A549 (cell line): Measurements from ENCODE around the gene PCDH9. TPM values are rescaled to one million over a fixed set of nuclear protein-coding genes. Genes with fewer than 3 reads are reported as not detected.

ENCODE experiments used
- ATAC-seq, 2 experiments: fragments of 200-7000 bp in 1 of 2; fragments of >200 bp in 1 of 2; cut with Nextera tagmentation in 1 of 2; cut with Tn5 transposase in 1 of 2; 3 replicates each; pipeline versions ENCODE4 v1.8.0 to v1.9.1; 2018 to 2020; ENCODE audit warnings: mild to moderate bottlenecking in 1 of 2, moderate library complexity in 1 of 2
- CTCF ChIA-PET: fragments of 300-600 bp; sonication (Branson Sonifier 250); formaldehyde crosslinking; extraction: SDS; loops from one replicate; lab custom pipeline; 2021; ENCODE audit warnings: antibody characterized with exemption, inconsistent platforms; lab: Yijun Ruan, JAX
- POLR2A ChIA-PET: fragments of 350-600 bp; formaldehyde crosslinking; extraction: SDS; loops from one replicate; lab custom pipeline; 2021; ENCODE audit warnings: antibody characterized with exemption, inconsistent platforms; lab: Yijun Ruan, JAX
- DNase-seq, 2 experiments: peaks; one replicate each; pipeline versions ENCODE4 v3.0.0 to v3.0.0-alpha.2; 2011 to 2016; ENCODE audit warnings: low read depth in 1 of 2, low spot score in 1 of 2
- FAIRE-seq: peaks from 2 replicates; lab custom pipeline; 2011; peaks lifted over from hg19 to GRCh38; lab: Jason Lieb, UNC
- H3K27ac ChIP-seq, 2 experiments: fragments of >200 bp; sonication (Bioruptor Twin); formaldehyde crosslinking; 3 replicates each; pipeline ENCODE4 v1.5.1; 2016 to 2017
- H3K4me1 ChIP-seq: fragments of >200 bp; sonication (Bioruptor Twin); formaldehyde crosslinking; 3 replicates; pipeline ENCODE4 v1.6.1; 2016
- H3K4me2 ChIP-seq: fragments of >200 bp; sonication (Bioruptor Twin); formaldehyde crosslinking; 3 replicates; pipeline ENCODE4 v1.6.1; 2016
- H3K4me3 ChIP-seq: fragments of >200 bp; sonication (Bioruptor Twin); formaldehyde crosslinking; 3 replicates; pipeline ENCODE4 v1.5.1; 2016
- H3K9me3 ChIP-seq: fragments of >200 bp; sonication (Bioruptor Twin); formaldehyde crosslinking; 3 replicates; pipeline ENCODE4 v1.6.1; 2016
- ATOH8 ChIP-seq: fragments of 250-450 bp; sonication (Bioruptor Pico); IDR thresholded peaks from 2 replicates; pipeline ENCODE4 v1.5.0; 2020; ENCODE audit warnings: low read depth, mild to moderate bottlenecking, moderate library complexity
- BHLHE40 ChIP-seq: IDR thresholded peaks from 2 replicates; pipeline ENCODE4 v1.6.1; 2012; ENCODE audit warnings: low read depth, low read length, inconsistent platforms
- CBX2 ChIP-seq: fragments of 200-600 bp; sonication (generic); IDR thresholded peaks from 2 replicates; pipeline ENCODE4 v1.6.1; 2016; ENCODE audit warnings: low read depth, mild to moderate bottlenecking, borderline replicate concordance
- CTCF ChIP-seq: fragments of >200 bp; sonication (Bioruptor Twin); formaldehyde crosslinking; IDR thresholded peaks from 3 replicates; pipeline ENCODE4 v1.5.1; 2016
- EHF ChIP-seq: fragments of 250-450 bp; sonication (Bioruptor Pico); IDR thresholded peaks from 2 replicates; pipeline ENCODE4 v1.5.0; 2020; ENCODE audit warnings: mild to moderate bottlenecking
- EHMT2 ChIP-seq: fragments of 200-600 bp; sonication (generic); IDR thresholded peaks from 2 replicates; pipeline ENCODE4 v1.6.1; 2016; ENCODE audit warnings: antibody characterized with exemption, low read depth, mild to moderate bottlenecking, moderate library complexity
- ESRRA ChIP-seq: fragments of 150-350 bp; IDR thresholded peaks from 2 replicates; pipeline ENCODE4 v1.6.1; 2014; ENCODE audit warnings: mild to moderate bottlenecking, low read length, borderline replicate concordance
- HEYL ChIP-seq: fragments of 250-450 bp; sonication (Bioruptor Pico); IDR thresholded peaks from 2 replicates; pipeline ENCODE4 v1.8.0; 2021; ENCODE audit warnings: mild to moderate bottlenecking, moderate library complexity
- HOXA7 ChIP-seq: fragments of 250-450 bp; sonication (Bioruptor Pico); IDR thresholded peaks from 2 replicates; pipeline ENCODE4 v1.5.0; 2020; ENCODE audit warnings: mild to moderate bottlenecking, moderate library complexity
- HOXB13 ChIP-seq: fragments of 250-450 bp; sonication (Bioruptor Pico); IDR thresholded peaks from 2 replicates; pipeline ENCODE4 v1.5.0; 2020; ENCODE audit warnings: low read depth, mild to moderate bottlenecking, moderate library complexity
- KDM1A ChIP-seq: fragments of 200-600 bp; sonication (generic); IDR thresholded peaks from 2 replicates; pipeline ENCODE4 v1.6.1; 2016; ENCODE audit warnings: low read depth, mild to moderate bottlenecking
- MAFK ChIP-seq: fragments of 450-650 bp; IDR thresholded peaks from 2 replicates; pipeline ENCODE4 v1.6.1; 2014; ENCODE audit not compliant: partially characterized antibody
- MAX ChIP-seq: IDR thresholded peaks from 2 replicates; pipeline ENCODE4 v1.6.1; 2012
- RCOR1 ChIP-seq: fragments of 150-350 bp; IDR thresholded peaks from 2 replicates; pipeline ENCODE4 v1.6.1; 2014; ENCODE audit warnings: antibody characterized with exemption, low read length, low read depth
- RFX5 ChIP-seq: fragments of 450-650 bp; IDR thresholded peaks from 2 replicates; pipeline ENCODE4 v1.7.1; 2014; ENCODE audit warnings: antibody characterized with exemption, mild to moderate bottlenecking, moderate library complexity
- USF2 ChIP-seq: fragments of 450-650 bp; IDR thresholded peaks from 2 replicates; pipeline ENCODE4 v1.6.1; 2014; ENCODE audit warnings: antibody characterized with exemption
- ZC3H11A ChIP-seq: fragments of 450-650 bp; IDR thresholded peaks from 2 replicates; pipeline ENCODE4 v1.6.1; 2014; ENCODE audit warnings: antibody characterized with exemption, mild to moderate bottlenecking
- ZFP36 ChIP-seq: fragments of 450-650 bp; IDR thresholded peaks from 2 replicates; pipeline ENCODE4 v1.6.1; 2014; ENCODE audit warnings: borderline replicate concordance; ENCODE audit not compliant: partially characterized antibody
- ZNF302 ChIP-seq: fragments of 250-450 bp; sonication (Bioruptor Pico); IDR thresholded peaks from 2 replicates; pipeline ENCODE4 v1.9.0; 2021; ENCODE audit warnings: inconsistent platforms, mild to moderate bottlenecking, moderate library complexity
- WGBS: methylation state at CpG from one replicate; pipeline ENCODE4 v1.1.6; 2017; ENCODE audit errors: missing lambda C conversion rate; 5-methylcytosine and 5-hydroxymethylcytosine counted together
- polyA plus RNA-seq, 4 experiments: library from polyadenylated mRNA; depleted of rRNA in 3 of 4; stranded (reverse); fragments of >200 nt; fragmentation: RNase III in 1 of 4; extraction: RNeasy Plus Mini Kit Qiagen cat#74134 plus additional on column Dnase treatment in 1 of 4; gene quantifications; 2 replicates in 3 of 4; 3 replicates in 1 of 4; pipeline ENCODE4 v1.2.3, GENCODE V29; 2011 to 2017

PCDH9 gene
- polyA plus RNA-seq, 2 of the 4 experiments (the other 2 are of a cell fraction): 16.0 to 29.5 TPM

- WGBS: 78% methylated on average over 2 of the region's 2 CpGs
- DNase-seq (no peak), ATAC-seq (no peak), FAIRE-seq (no peak)
- POLR2A ChIA-PET: no interaction called here
- no peak for TF ChIP-seq MAFK
- no peak for TF ChIP-seq ESRRA
- TF ChIP-seq CBX2: no peak
- H3K27ac ChIP-seq: no peak overlapping the region
- no peak overlapping the region for H3K4me2 ChIP-seq
- no peak overlapping the region for H3K4me3 ChIP-seq
- H3K4me1 ChIP-seq: no peaks in the 10 kb centered on the region
- CTCF ChIA-PET: no interaction called here
- H3K9me3 ChIP-seq: no peaks in the 10 kb centered on the region
Measured at GRCh38 chr13:66577358-66577757, 652.8 kb downstream of the PCDH9 start.

- no peak for ATAC-seq
- CTCF ChIA-PET: no interaction called here
Measured at GRCh38 chr13:66576381-66576780, 653.8 kb downstream of the PCDH9 start.

GRCh38 chr13:66574606-66575005, 655.5 kb downstream of the PCDH9 start:
- 90% methylated on average over 6 of the region's 6 CpGs for WGBS
- CTCF ChIA-PET: no interaction called here

More at GRCh38 chr13:66576381-66576780, 653.8 kb downstream of the PCDH9 start:
- no peak for TF ChIP-seq ZC3H11A
- TF ChIP-seq ATOH8 (CRISPR knock-in tag): no peak
- TF ChIP-seq EHMT2: no peak
- no peak for TF ChIP-seq BHLHE40
- no peak for TF ChIP-seq RFX5
- TF ChIP-seq ZNF302: no peak
- no peak for TF ChIP-seq RCOR1
- no peak for TF ChIP-seq EHF (CRISPR knock-in tag)
- no peak for TF ChIP-seq HEYL (CRISPR knock-in tag)
- TF ChIP-seq MAX: no peak
- TF ChIP-seq ZFP36: no peak
- no peak for TF ChIP-seq USF2
- Histone ChIP-seq H3K27ac (no peak overlapping the region), H3K9me3 (no peaks in the 10 kb centered on the region), H3K4me1 (no peaks in the 10 kb centered on the region), H3K4me3 (no peak overlapping the region), H3K4me2 (no peak overlapping the region)
- POLR2A ChIA-PET: no interaction called here
- DNase-seq: no peak
- 95% methylated on average over 1 of the region's 1 CpG for WGBS
- no peak for FAIRE-seq

More at GRCh38 chr13:66574606-66575005, 655.5 kb downstream of the PCDH9 start:
- Histone ChIP-seq H3K9me3 (no peaks in the 10 kb centered on the region), H3K4me1 (no peaks in the 10 kb centered on the region), H3K4me3 (no peak overlapping the region), H3K27ac (no peak overlapping the region), H3K4me2 (no peak overlapping the region)
- FAIRE-seq (no peak), ATAC-seq (no peak), DNase-seq (no peak)
- POLR2A ChIA-PET: no interaction called here
- TF ChIP-seq KDM1A (no peak), RFX5 (no peak), HOXB13 (CRISPR knock-in tag) (no peak), HOXA7 (CRISPR knock-in tag) (no peak), CTCF (no peak)
